K562 (cell line): ENCODE results near the gene HRC. TPM values are rescaled to one million over a fixed set of nuclear protein-coding genes. Genes with fewer than 3 reads are reported as not detected.

Experiments
- CCNT2 ChIP-seq: IDR thresholded peaks from 2 replicates; pipeline ENCODE4 v1.6.1; 2011; ENCODE audit warnings: borderline replicate concordance, low read depth, mild to moderate bottlenecking, moderate library complexity, mixed read lengths, low read length; ENCODE audit not compliant: insufficient read length; ENCODE audit errors: extremely low read depth
- HDGF ChIP-seq: fragments of 450-650 bp; IDR thresholded peaks from 2 replicates; pipeline ENCODE4 v1.6.1; 2016
- HOXB6 ChIP-seq: fragments of 250-450 bp; sonication (Bioruptor Pico); IDR thresholded peaks from 2 replicates; pipeline ENCODE4 v1.5.1; 2022; ENCODE audit warnings: mild to moderate bottlenecking, borderline replicate concordance
- KHSRP ChIP-seq: fragments of 450-650 bp; IDR thresholded peaks from 2 replicates; pipeline ENCODE4 v1.6.1; 2017
- MYC ChIP-seq, 2 experiments: fragments of 250-450 bp in 1 of 2; sonication (Bioruptor Pico) in 1 of 2; IDR thresholded peaks; 2 replicates each; pipeline versions ENCODE4 v1.5.1 to v1.6.1; 2012 to 2021; ENCODE audit warnings: low read depth in 2 of 2, borderline replicate concordance in 1 of 2, improper control_type of control experiment in 1 of 2, low read length in 1 of 2, mild to moderate bottlenecking in 1 of 2, moderate library complexity in 1 of 2
- NBN ChIP-seq: fragments of 450-650 bp; IDR thresholded peaks from 2 replicates; pipeline ENCODE4 v1.6.1; 2016; ENCODE audit warnings: low read depth, mild to moderate bottlenecking
- POLR2AphosphoS5 ChIP-seq: IDR thresholded peaks from 2 replicates; pipeline ENCODE4 v1.6.1; 2011; ENCODE audit warnings: mild to moderate bottlenecking, low read depth, low read length, moderate library complexity; ENCODE audit not compliant: control insufficient read depth, insufficient read depth
- RBBP5 ChIP-seq: fragments of 200-600 bp; sonication (generic); IDR thresholded peaks from 2 replicates; pipeline ENCODE4 v1.6.1; 2012; ENCODE audit warnings: borderline replicate concordance, mild to moderate bottlenecking, low read length, control low read depth, inconsistent platforms; ENCODE audit not compliant: insufficient read depth, poor library complexity, severe bottlenecking
- SIN3A ChIP-seq, 2 experiments: fragments of 150-350 bp in 1 of 2; IDR thresholded peaks; 2 replicates each; pipeline ENCODE4 v1.6.1; 2011 to 2016; ENCODE audit warnings: borderline replicate concordance in 2 of 2, low read depth in 2 of 2, low read length in 2 of 2, mild to moderate bottlenecking in 2 of 2, moderate library complexity in 2 of 2; ENCODE audit not compliant: control insufficient read depth in 1 of 2
- SIN3B ChIP-seq: fragments of 450-650 bp; IDR thresholded peaks from 2 replicates; pipeline ENCODE4 v1.6.1; 2017; ENCODE audit warnings: low read depth, mild to moderate bottlenecking, moderate library complexity
- SMARCE1 ChIP-seq: fragments of 450-650 bp; IDR thresholded peaks from 2 replicates; pipeline ENCODE4 v1.7.1; 2016; ENCODE audit warnings: mild to moderate bottlenecking
- SPI1 ChIP-seq: IDR thresholded peaks from 2 replicates; pipeline ENCODE4 v1.6.1; 2011; ENCODE audit warnings: low read depth, low read length, control low read depth, borderline replicate concordance
- SUPT5H ChIP-seq: fragments of 450-650 bp; IDR thresholded peaks from 2 replicates; pipeline ENCODE4 v1.6.1; 2016
- ZFP36 ChIP-seq: fragments of 150-350 bp; IDR thresholded peaks from 2 replicates; pipeline ENCODE4 v1.6.1; 2018; ENCODE audit warnings: low read length, low read depth; ENCODE audit not compliant: partially characterized antibody
- ZFX ChIP-seq: sonication (generic); formaldehyde crosslinking; IDR thresholded peaks from 2 replicates; pipeline ENCODE4 v1.8.0; 2022; ENCODE audit warnings: mild to moderate bottlenecking, missing genetic modification reagents, moderate library complexity
- ZNF384 ChIP-seq: IDR thresholded peaks from 2 replicates; pipeline ENCODE4 v1.6.1; 2012; ENCODE audit warnings: low read depth, low read length, improper control_type of control experiment
- polyA plus RNA-seq, 8 experiments: library from polyadenylated mRNA; depleted of rRNA in 4 of 8; stranded (reverse) in 5 of 8; unstranded in 3 of 8; fragments of >200 nt; fragmentation: Nextera tagmentation in 2 of 8; fragmentation: Illumina TruSeq in 1 of 8; extraction: Ambion mirVana in 2 of 8; extraction: Trizol in 1 of 8; gene quantifications; 2 replicates each; pipeline versions ENCODE4 v1.2.1 to v1.2.3, GENCODE V29; 2011 to 2014; ENCODE audit warnings: inconsistent platforms in 1 of 8, missing spikeins in 1 of 8
- total RNA-seq, 7 experiments: library from RNA; depleted of rRNA in 6 of 7; stranded (reverse); fragments of >200 nt in 6 of 7; fragmentation: Illumina TruSeq in 2 of 7; extraction: Trizol in 2 of 7; gene quantifications; 2 replicates each; pipeline versions ENCODE4 v1.2.1 to v1.2.3, GENCODE V29; 2011 to 2021; ENCODE audit warnings: low replicate concordance in 1 of 7
- TF ChIP-seq, protein P1 (sequence below): fragments of 250-450 bp; sonication (Bioruptor Pico); IDR thresholded peaks from 2 replicates; pipeline ENCODE4 v1.9.0; 2021; ENCODE audit warnings: mild to moderate bottlenecking, inconsistent platforms
- TF ChIP-seq, protein P2 (sequence below), 2 experiments: IDR thresholded peaks; 2 replicates each; pipeline ENCODE4 v1.6.1; 2011; ENCODE audit warnings: borderline replicate concordance in 1 of 2, control low read depth in 1 of 2, low read depth in 1 of 2, low read length in 1 of 2, mild to moderate bottlenecking in 1 of 2, mixed read lengths in 1 of 2, moderate library complexity in 1 of 2; ENCODE audit not compliant: insufficient read depth in 1 of 2, insufficient read length in 1 of 2, poor library complexity in 1 of 2, severe bottlenecking in 1 of 2; ENCODE audit errors: extremely low read depth in 1 of 2
- TF ChIP-seq, protein P3 (sequence below): sonication (generic); formaldehyde crosslinking; IDR thresholded peaks from 2 replicates; pipeline ENCODE4 v1.8.1; 2023; ENCODE audit warnings: mild to moderate bottlenecking, missing genetic modification reagents, moderate library complexity
- TF ChIP-seq, protein P4 (sequence below): fragments of 250-450 bp; sonication (Bioruptor Pico); IDR thresholded peaks from 2 replicates; pipeline ENCODE4 v1.8.0; 2022; ENCODE audit warnings: inconsistent platforms

HRC gene
- total and polyA plus RNA-seq, 9 of the 15 experiments (the other 6 are each of a cell fraction or from before 2014, with no cell fraction given), result 0.66 to 18.7 (median 13.1) TPM

DNA sequence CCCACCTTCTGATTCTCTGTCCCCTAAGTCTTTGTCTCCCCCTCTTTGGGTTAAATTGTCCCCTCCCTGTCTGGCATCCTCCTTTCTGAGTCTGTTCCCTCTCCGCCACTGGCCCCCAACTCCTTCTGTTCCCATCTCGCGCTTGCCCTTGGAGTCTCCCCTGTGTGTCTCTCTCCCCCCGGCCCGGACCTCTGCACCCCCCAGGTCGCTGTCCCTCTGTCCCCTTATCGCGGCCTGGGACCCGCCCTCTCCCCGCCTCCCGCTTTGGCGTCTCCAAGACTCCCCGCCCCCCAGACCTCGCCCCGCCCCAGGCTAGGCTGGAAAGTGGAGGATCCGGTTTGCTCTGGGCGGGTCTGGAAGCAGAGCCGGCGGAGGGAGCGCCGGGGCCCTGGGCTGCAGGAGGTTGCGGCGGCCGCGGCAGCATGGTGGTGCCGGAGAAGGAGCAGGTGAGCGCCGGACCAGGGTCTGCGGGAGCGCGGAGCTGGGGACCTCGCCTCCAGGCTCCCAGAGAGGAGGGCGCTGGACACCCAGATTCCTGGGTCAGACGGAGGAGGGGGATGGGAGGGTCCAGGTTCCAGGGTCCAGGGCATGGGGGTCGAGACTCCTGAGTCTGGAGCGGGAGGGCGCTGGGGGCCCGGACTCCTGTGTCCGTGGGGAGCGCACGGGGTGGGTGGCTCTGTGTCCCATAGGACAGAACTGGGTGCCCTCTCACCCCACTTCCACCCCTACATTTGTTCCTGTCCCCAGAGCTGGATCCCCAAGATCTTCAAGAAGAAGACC is 2.4 kb upstream of the HRC start, which contains the start of gene TRPM4 (continued):
- TF ChIP-seq POLR2AphosphoS5, result peak; percentile 91
- TF ChIP-seq, protein P1, sequence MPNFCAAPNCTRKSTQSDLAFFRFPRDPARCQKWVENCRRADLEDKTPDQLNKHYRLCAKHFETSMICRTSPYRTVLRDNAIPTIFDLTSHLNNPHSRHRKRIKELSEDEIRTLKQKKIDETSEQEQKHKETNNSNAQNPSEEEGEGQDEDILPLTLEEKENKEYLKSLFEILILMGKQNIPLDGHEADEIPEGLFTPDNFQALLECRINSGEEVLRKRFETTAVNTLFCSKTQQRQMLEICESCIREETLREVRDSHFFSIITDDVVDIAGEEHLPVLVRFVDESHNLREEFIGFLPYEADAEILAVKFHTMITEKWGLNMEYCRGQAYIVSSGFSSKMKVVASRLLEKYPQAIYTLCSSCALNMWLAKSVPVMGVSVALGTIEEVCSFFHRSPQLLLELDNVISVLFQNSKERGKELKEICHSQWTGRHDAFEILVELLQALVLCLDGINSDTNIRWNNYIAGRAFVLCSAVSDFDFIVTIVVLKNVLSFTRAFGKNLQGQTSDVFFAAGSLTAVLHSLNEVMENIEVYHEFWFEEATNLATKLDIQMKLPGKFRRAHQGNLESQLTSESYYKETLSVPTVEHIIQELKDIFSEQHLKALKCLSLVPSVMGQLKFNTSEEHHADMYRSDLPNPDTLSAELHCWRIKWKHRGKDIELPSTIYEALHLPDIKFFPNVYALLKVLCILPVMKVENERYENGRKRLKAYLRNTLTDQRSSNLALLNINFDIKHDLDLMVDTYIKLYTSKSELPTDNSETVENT, result peak; percentile 82
- TF ChIP-seq SIN3A (IDR thresholded peaks at IDR 0.05; ENCODE audit: borderline replicate concordance in 2 of 2, control insufficient read depth in 1 of 2, low read depth in 2 of 2, low read length in 2 of 2), result 0 out of 4 replicates have a peak, but pooled peaks of 1 of the 2 experiments have one; percentile 30
- TF ChIP-seq, protein P2, sequence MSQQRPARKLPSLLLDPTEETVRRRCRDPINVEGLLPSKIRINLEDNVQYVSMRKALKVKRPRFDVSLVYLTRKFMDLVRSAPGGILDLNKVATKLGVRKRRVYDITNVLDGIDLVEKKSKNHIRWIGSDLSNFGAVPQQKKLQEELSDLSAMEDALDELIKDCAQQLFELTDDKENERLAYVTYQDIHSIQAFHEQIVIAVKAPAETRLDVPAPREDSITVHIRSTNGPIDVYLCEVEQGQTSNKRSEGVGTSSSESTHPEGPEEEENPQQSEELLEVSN (IDR thresholded peaks at IDR 0.05; ENCODE audit: borderline replicate concordance in 1 of 2, extremely low read depth in 1 of 2, insufficient read depth in 1 of 2, insufficient read length in 1 of 2, low read depth in 1 of 2, low read length in 1 of 2, poor library complexity in 1 of 2, severe bottlenecking in 1 of 2), result peak in 1 of 2 experiments; percentile 85
- peak; percentile 24; the same call in 1 of the 2 replicates for TF ChIP-seq SIN3B
- TF ChIP-seq SUPT5H, result peak; percentile 93
- no peak for TF ChIP-seq KHSRP
- no peak for TF ChIP-seq SPI1
- TF ChIP-seq, protein P3, sequence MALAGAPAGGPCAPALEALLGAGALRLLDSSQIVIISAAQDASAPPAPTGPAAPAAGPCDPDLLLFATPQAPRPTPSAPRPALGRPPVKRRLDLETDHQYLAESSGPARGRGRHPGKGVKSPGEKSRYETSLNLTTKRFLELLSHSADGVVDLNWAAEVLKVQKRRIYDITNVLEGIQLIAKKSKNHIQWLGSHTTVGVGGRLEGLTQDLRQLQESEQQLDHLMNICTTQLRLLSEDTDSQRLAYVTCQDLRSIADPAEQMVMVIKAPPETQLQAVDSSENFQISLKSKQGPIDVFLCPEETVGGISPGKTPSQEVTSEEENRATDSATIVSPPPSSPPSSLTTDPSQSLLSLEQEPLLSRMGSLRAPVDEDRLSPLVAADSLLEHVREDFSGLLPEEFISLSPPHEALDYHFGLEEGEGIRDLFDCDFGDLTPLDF, result no peak
- 0 out of 2 replicates have a peak, but pooled peaks have one; percentile 26 for TF ChIP-seq HDGF
- TF ChIP-seq MYC (IDR thresholded peaks at IDR 0.05; ENCODE audit: low read depth, low read length), result peak; percentile 52
- TF ChIP-seq MYC (CRISPR knock-in tag; IDR thresholded peaks at IDR 0.05; ENCODE audit: borderline replicate concordance, low read depth), result no peak
- TF ChIP-seq CCNT2, result peak; percentile 24
- peak; percentile 76 for TF ChIP-seq ZFX (CRISPR knock-in tag)
- no peak for TF ChIP-seq HOXB6 (CRISPR knock-in tag)
- no peak for TF ChIP-seq ZNF384
- peak; percentile 70; the same call in 1 of the 2 replicates for TF ChIP-seq SMARCE1
- TF ChIP-seq, protein P4, sequence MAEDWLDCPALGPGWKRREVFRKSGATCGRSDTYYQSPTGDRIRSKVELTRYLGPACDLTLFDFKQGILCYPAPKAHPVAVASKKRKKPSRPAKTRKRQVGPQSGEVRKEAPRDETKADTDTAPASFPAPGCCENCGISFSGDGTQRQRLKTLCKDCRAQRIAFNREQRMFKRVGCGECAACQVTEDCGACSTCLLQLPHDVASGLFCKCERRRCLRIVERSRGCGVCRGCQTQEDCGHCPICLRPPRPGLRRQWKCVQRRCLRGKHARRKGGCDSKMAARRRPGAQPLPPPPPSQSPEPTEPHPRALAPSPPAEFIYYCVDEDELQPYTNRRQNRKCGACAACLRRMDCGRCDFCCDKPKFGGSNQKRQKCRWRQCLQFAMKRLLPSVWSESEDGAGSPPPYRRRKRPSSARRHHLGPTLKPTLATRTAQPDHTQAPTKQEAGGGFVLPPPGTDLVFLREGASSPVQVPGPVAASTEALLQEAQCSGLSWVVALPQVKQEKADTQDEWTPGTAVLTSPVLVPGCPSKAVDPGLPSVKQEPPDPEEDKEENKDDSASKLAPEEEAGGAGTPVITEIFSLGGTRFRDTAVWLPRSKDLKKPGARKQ, result no peak
- TF ChIP-seq RBBP5, result no peak
- TF ChIP-seq ZFP36, result peak; percentile 9
- TF ChIP-seq NBN, result 0 out of 2 replicates have a peak, but pooled peaks have one; percentile 17
